ENCODE measurements around the gene ID1.
"Not testable (repeated sequence)": the region's sequence is repeated elsewhere in the genome, so short reads cannot be mapped to it uniquely, and the experiment has no call there.

Gene ID1

GRCh38 chr20:31573555-31574321, 31.4 kb upstream of the ID1 start:
- no peak for DNase-seq (ENCODE audit: low read depth in 3 of 3)

GRCh38 chr20:31574986-31575385, 30.1 kb upstream of the ID1 start:
- not testable (repeated sequence) for DNase-seq (ENCODE audit: low read depth in 3 of 3)

- DNase-seq (ENCODE audit: low read depth in 3 of 3) = no peak
These were observed 28.3 kb upstream of the ID1 start for GRCh38 chr20:31576751-31577150.

GRCh38 chr20:31577194-31577593, 27.9 kb upstream of the ID1 start:
- no peak for DNase-seq (ENCODE audit: low read depth in 3 of 3)

- DNase-seq (ENCODE audit: low read depth in 3 of 3) = no peak
These were observed 26.5 kb upstream of the ID1 start for GRCh38 chr20:31578448-31579138.

GRCh38 chr20:31579245-31579644, 25.8 kb upstream of the ID1 start:
- no peak for DNase-seq (ENCODE audit: low read depth in 3 of 3)

GRCh38 chr20:31579941-31580651, 25.0 kb upstream of the ID1 start:
- DNase-seq (ENCODE audit: low read depth in 3 of 3) = not testable (repeated sequence)

- DNase-seq (ENCODE audit: low read depth in 3 of 3) = no peak
These were observed 24.4 kb upstream of the ID1 start for GRCh38 chr20:31580706-31581105.

GRCh38 chr20:31581391-31581790, 23.7 kb upstream of the ID1 start:
- DNase-seq (ENCODE audit: low read depth in 3 of 3) = no peak

- no peak for DNase-seq (ENCODE audit: low read depth in 3 of 3)
These were observed 17.3 kb upstream of the ID1 start for GRCh38 chr20:31587545-31588389.

- no peak for DNase-seq (ENCODE audit: low read depth in 3 of 3)
These were observed 14.3 kb upstream of the ID1 start for GRCh38 chr20:31590717-31591225.

GRCh38 chr20:31593221-31594001, 11.7 kb upstream of the ID1 start:
- no peak for DNase-seq (ENCODE audit: low read depth in 3 of 3)

- no peak for DNase-seq (ENCODE audit: low read depth in 3 of 3)
These were observed 11.0 kb upstream of the ID1 start for GRCh38 chr20:31594002-31594557.

GRCh38 chr20:31594558-31595379, 10.3 kb upstream of the ID1 start:
- no peak for DNase-seq (ENCODE audit: low read depth in 3 of 3)

GRCh38 chr20:31595380-31595653, 9.8 kb upstream of the ID1 start:
- DNase-seq (ENCODE audit: low read depth in 3 of 3) = no peak

GRCh38 chr20:31595654-31596411, 9.3 kb upstream of the ID1 start:
- no peak for DNase-seq (ENCODE audit: low read depth in 3 of 3)

- not testable (repeated sequence) for DNase-seq (ENCODE audit: low read depth in 3 of 3)
These were observed 8.7 kb upstream of the ID1 start for GRCh38 chr20:31596412-31596715.

- DNase-seq (ENCODE audit: low read depth in 3 of 3) = no peak
These were observed 8.1 kb upstream of the ID1 start for GRCh38 chr20:31596831-31597480.

- no peak for DNase-seq (ENCODE audit: low read depth in 3 of 3)
These were observed 7.6 kb upstream of the ID1 start for GRCh38 chr20:31597481-31597855.

Measured in stimulated activated CD4-positive, alpha-beta T cell treated with anti-CD3 and anti-CD28 coated beads, TNF-alpha, amount 100 ng/mL, for 4 hours (primary cell).